ENCODE results near the gene LCE3B. TPM values are rescaled to one million over a fixed set of nuclear protein-coding genes. Genes with fewer than 3 reads are reported as not detected.

Gene LCE3B
- total RNA-seq, 1 donor from 2014 or later: not detected

DNA sequence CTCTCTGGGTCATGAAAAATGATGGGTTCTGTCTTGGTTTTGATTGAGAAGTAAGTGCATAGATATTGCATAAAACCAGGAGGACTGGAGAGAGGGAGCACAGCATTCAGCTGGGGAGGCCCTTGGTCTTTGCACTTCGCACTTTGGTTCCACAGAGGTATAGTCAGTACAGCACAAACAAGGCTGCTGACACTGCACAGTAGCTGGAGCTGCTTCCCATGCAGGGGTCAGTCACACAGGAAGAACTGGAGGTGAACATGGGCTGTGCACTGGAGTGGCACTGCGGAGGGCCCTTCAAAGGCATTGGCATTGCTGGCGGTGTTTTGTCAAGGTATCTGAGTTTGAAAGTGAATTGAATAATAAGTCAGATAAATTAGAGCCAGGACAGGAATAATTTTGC, 45.0 kb downstream of the LCE3B start:
- no peak for DNase-seq (ENCODE audit: low spot score)

DNA sequence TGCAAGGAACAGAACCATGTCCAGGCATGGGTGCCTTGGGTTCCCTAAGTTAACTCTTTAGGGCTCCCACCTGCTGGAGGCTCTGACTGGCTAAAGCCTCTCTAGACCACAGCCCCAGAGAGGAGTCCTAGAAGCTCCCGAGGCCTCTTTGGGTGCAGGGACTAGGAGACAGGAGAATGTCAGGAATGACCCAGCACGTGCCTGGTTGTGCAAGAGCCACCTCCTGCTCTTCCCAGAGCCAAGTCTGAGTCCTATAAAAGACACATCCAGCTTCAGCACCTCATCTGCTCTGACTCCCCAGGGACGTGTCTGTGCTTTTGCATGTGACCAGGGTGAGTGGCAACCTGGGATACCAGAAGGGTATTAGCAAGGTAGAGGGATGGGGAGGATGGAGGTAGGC, 49.5 kb downstream of the LCE3B start, which contains the start of gene LCE2D:
Gene LCE2D (plus strand): TSS at position 283 of the 400 bp plus-strand sequence. CDS start 726 bp downstream, outside the sequence.
- no peak for DNase-seq (ENCODE audit: low spot score)

Other genes starting within 250 kb of the LCE3B start
- gene CRNN, start 199.5 kb upstream of the LCE3B start, total RNA-seq: not detected
- gene LCE5A, start 103.0 kb upstream of the LCE3B start, total RNA-seq: not detected
- gene CRCT1, start 99.3 kb upstream of the LCE3B start, total RNA-seq: not detected
- gene LCE3E, start 47.0 kb upstream of the LCE3B start, total RNA-seq: not detected
- gene LCE3D, start 33.3 kb upstream of the LCE3B start, total RNA-seq: not detected
- not detected for gene LCE3C, start 13.6 kb upstream of the LCE3B start, total RNA-seq
- gene LCE3A, start 9.3 kb downstream of the LCE3B start, total RNA-seq: not detected
- gene LCE2D, start 49.6 kb downstream of the LCE3B start, total RNA-seq: not detected
- not detected for gene LCE2C, start 61.5 kb downstream of the LCE3B start, total RNA-seq
- not detected for gene LCE2B, start 72.3 kb downstream of the LCE3B start, total RNA-seq
- not detected for gene LCE2A, start 84.5 kb downstream of the LCE3B start, total RNA-seq
- gene LCE4A, start 94.3 kb downstream of the LCE3B start, total RNA-seq: not detected
- gene KPRP, start 144.2 kb downstream of the LCE3B start, total RNA-seq: not detected
- not detected for gene LCE1F, start 161.3 kb downstream of the LCE3B start, total RNA-seq
- gene LCE1E, start 172.4 kb downstream of the LCE3B start, total RNA-seq: not detected
- gene LCE1D, start 182.9 kb downstream of the LCE3B start, total RNA-seq: not detected
- gene LCE1C, start 192.8 kb downstream of the LCE3B start, total RNA-seq: not detected
- gene LCE1B, start 198.2 kb downstream of the LCE3B start, total RNA-seq: not detected
- not detected for gene LCE1A, start 213.7 kb downstream of the LCE3B start, total RNA-seq
- gene LCE6A, start 229.0 kb downstream of the LCE3B start, total RNA-seq: not detected
- gene LCE7A, start 246.2 kb downstream of the LCE3B start, total RNA-seq: not detected

Data from mucosa of gallbladder (tissue), 1 donor.